GM20431 (cell line): ENCODE measurements around the gene WASHC4.

ENCODE experiments used
- in situ Hi-C: fragments of 300-500 bp; cut with MseI, MboI; formaldehyde crosslinking; loops from one replicate; pipeline ENCODE4 v1.15.0; 2020; ENCODE audit warnings: low sequenced_read_pairs; ENCODE audit not compliant: unreplicated experiment

WASHC4 gene

GRCh38 chr12:105107494-105108371 lies at the start of gene WASHC4:
TSS of gene WASHC4 (plus strand) at chr12:105107731. CDS start at chr12:105107801, 70 bp downstream.
- in situ Hi-C loops, result no loop called here

- in situ Hi-C loops, result loop anchor here (25.0 kb wide), 2 partner anchors 699 to 874 kb away; no protein-coding TSS in a partner anchor
Observed at GRCh38 chr12:105060715-105061378, 46.7 kb upstream of the WASHC4 start.

GRCh38 chr12:105064564-105065178 lies 42.9 kb upstream of the WASHC4 start:
- in situ Hi-C loops, result loop anchor here (25.0 kb wide), 2 partner anchors 702 to 877 kb away; no protein-coding TSS in a partner anchor

GRCh38 chr12:105067511-105068031 lies 40.0 kb upstream of the WASHC4 start:
- in situ Hi-C loops, result loop anchor here (25.0 kb wide), 2 partner anchors 705 to 880 kb away; no protein-coding TSS in a partner anchor

- in situ Hi-C loops, result loop anchor here (25.0 kb wide), 2 partner anchors 708 to 883 kb away; no protein-coding TSS in a partner anchor
Observed at GRCh38 chr12:105069936-105070702, 37.4 kb upstream of the WASHC4 start.

- in situ Hi-C loops, result loop anchor here (25.0 kb wide), 2 partner anchors 710 to 885 kb away; no protein-coding TSS in a partner anchor
Observed at GRCh38 chr12:105071981-105072380, 35.5 kb upstream of the WASHC4 start.

- in situ Hi-C loops, result loop anchor here (25.0 kb wide), 2 partner anchors 711 to 886 kb away; no protein-coding TSS in a partner anchor
Observed at GRCh38 chr12:105072888-105073488, 34.5 kb upstream of the WASHC4 start.

GRCh38 chr12:105076098-105076497 lies 31.4 kb upstream of the WASHC4 start:
- in situ Hi-C loops, result no loop called here

GRCh38 chr12:105076913-105077312 lies 30.6 kb upstream of the WASHC4 start:
- in situ Hi-C loops, result no loop called here

- in situ Hi-C loops, result no loop called here
Observed at GRCh38 chr12:105077435-105077834, 30.1 kb upstream of the WASHC4 start.

- in situ Hi-C loops, result no loop called here
Observed at GRCh38 chr12:105078712-105079570, 28.6 kb upstream of the WASHC4 start.

GRCh38 chr12:105083031-105083430 lies 24.5 kb upstream of the WASHC4 start:
- in situ Hi-C loops, result no loop called here

- in situ Hi-C loops, result no loop called here
Observed at GRCh38 chr12:105083551-105084105, 23.9 kb upstream of the WASHC4 start.

- in situ Hi-C loops, result no loop called here
Observed at GRCh38 chr12:105084251-105085250, 23.0 kb upstream of the WASHC4 start, which contains the start of gene ALDH1L2. TSS of gene ALDH1L2 (minus strand) at chr12:105084458. CDS start at chr12:105084436, 22 bp downstream.

- in situ Hi-C loops, result no loop called here
Observed at GRCh38 chr12:105085501-105085900, 22.0 kb upstream of the WASHC4 start.

- in situ Hi-C loops, result no loop called here
Observed at GRCh38 chr12:105089817-105090216, 17.7 kb upstream of the WASHC4 start.
